Left renal cortex interstitium (tissue), 4 donors: ENCODE measurements around the gene CCR2. TPM values are rescaled to one million over a fixed set of nuclear protein-coding genes. Genes with fewer than 3 reads are reported as not detected.
"Not testable (repeated sequence)": the region's sequence is repeated elsewhere in the genome, so short reads cannot be mapped to it uniquely, and the experiment has no call there.

Experiments used
- DNase-seq, 4 donors: peaks; one replicate each; pipeline ENCODE4 v3.0.0-alpha.2; 2013; ENCODE audit warnings: low read depth in 4 of 4, low spot score in 2 of 4, missing footprints in 1 of 4
- polyA plus RNA-seq, 4 donors: library from polyadenylated mRNA; unstranded; fragments of 120-200 nt; gene quantifications; one replicate each; pipeline ENCODE4 v1.2.1, GENCODE V29; 2013; ENCODE audit not compliant: insufficient read length in 4 of 4

The CCR2 gene
- polyA plus RNA-seq, 4 donors = 0.51 to 1.9 (median 1.7) TPM

- DNase-seq = no peak
Measured at GRCh38 chr3:46399557-46399956, 45.6 kb downstream of the CCR2 start.

GRCh38 chr3:46400000-46400734 lies 46.3 kb downstream of the CCR2 start:
- no peak for DNase-seq

GRCh38 chr3:46400846-46401245 lies 46.9 kb downstream of the CCR2 start:
- no peak for DNase-seq

- DNase-seq = no peak
Measured at GRCh38 chr3:46401579-46401978, 47.7 kb downstream of the CCR2 start.

- not testable (repeated sequence) for DNase-seq
Measured at GRCh38 chr3:46402902-46403301, 49.0 kb downstream of the CCR2 start.

- no peak for DNase-seq
Measured at GRCh38 chr3:46405301-46406019, 51.5 kb downstream of the CCR2 start.

- DNase-seq = no peak
Measured at GRCh38 chr3:46406443-46406787, 52.5 kb downstream of the CCR2 start.

- no peak for DNase-seq
Measured at GRCh38 chr3:46406788-46407611, 53.1 kb downstream of the CCR2 start, which contains the start of the genes CCR5AS and CCRL2. Gene CCR5AS, minus strand, starts transcription at chr3:46407066. Gene CCRL2, plus strand, starts transcription at chr3:46407259. Its CDS starts 821 bp downstream, at chr3:46408080.

GRCh38 chr3:46407970-46408369 lies 54.1 kb downstream of the CCR2 start:
- DNase-seq = no peak

GRCh38 chr3:46408853-46409252 lies 54.9 kb downstream of the CCR2 start:
- DNase-seq = no peak

GRCh38 chr3:46409739-46410489 lies 56.0 kb downstream of the CCR2 start:
- no peak for DNase-seq

Other genes with a start within 250 kb of the CCR2 start
- gene CCR1, start 145.8 kb upstream of the CCR2 start, polyA plus RNA-seq = 1 to 10 TPM; 1.4 to 2.4 (median 2.2) TPM
- gene CCR3, start 111.7 kb upstream of the CCR2 start, polyA plus RNA-seq = under 1 TPM in 1 of 4 donors, not detected in 3; 0.08 TPM
- gene CCR5, start 16.8 kb downstream of the CCR2 start, polyA plus RNA-seq = under 1 TPM; 0.17 to 0.48 (median 0.43) TPM
- gene CCRL2, start 53.1 kb downstream of the CCR2 start, polyA plus RNA-seq = 1 to 10 TPM in 2 of 4 donors, under 1 TPM in 2; 0.81 to 1.2 (median 1.00) TPM
- 1 to 10 TPM; 1.6 to 3.6 (median 2.6) TPM for gene LTF, start 110.8 kb downstream of the CCR2 start, polyA plus RNA-seq
- gene RTP3, start 143.9 kb downstream of the CCR2 start, polyA plus RNA-seq = not detected
- gene LRRC2, start 212.2 kb downstream of the CCR2 start, polyA plus RNA-seq = 1 to 10 TPM; 1.7 to 2.5 (median 2.2) TPM